Esophagus muscularis mucosa (tissue), 4 donors: ENCODE measurements around the gene KRT78. TPM values are rescaled to one million over a fixed set of nuclear protein-coding genes. Genes with fewer than 3 reads are reported as not detected.

Source experiments
- DNase-seq: peaks from one replicate; pipeline ENCODE4 v3.0.0-alpha.2; 2017; ENCODE audit errors: extremely low spot score
- H3K27ac ChIP-seq, 4 donors: fragments of 200-600 bp; sonication (generic); replicated peaks in 1 of 4; 1 replicate in 3 of 4; 2 replicates in 1 of 4; pipeline ENCODE4 v1.5.1; 2016 to 2019; ENCODE audit warnings: mild to moderate bottlenecking in 1 of 4
- H3K27me3 ChIP-seq, 4 donors: fragments of 200-600 bp; sonication (generic); one replicate each; pipeline versions ENCODE4 v1.5.1 to v1.6.0; 2016 to 2019
- H3K36me3 ChIP-seq, 4 donors: fragments of 200-600 bp; sonication (generic); one replicate each; pipeline ENCODE4 v1.5.1; 2016 to 2019
- H3K4me1 ChIP-seq, 4 donors: fragments of 200-600 bp; sonication (generic); one replicate each; pipeline ENCODE4 v1.5.1; 2016 to 2019
- H3K4me3 ChIP-seq, 4 donors: fragments of 200-600 bp; sonication (generic); 1 replicate in 2 of 4; 2 replicates in 2 of 4; pipeline ENCODE4 v1.5.1; 2016 to 2019; ENCODE audit warnings: mild to moderate bottlenecking in 4 of 4, moderate library complexity in 1 of 4
- H3K9me3 ChIP-seq, 4 donors: fragments of 200-600 bp; sonication (generic); 1 replicate in 3 of 4; 2 replicates in 1 of 4; pipeline ENCODE4 v1.5.1; 2016 to 2019
- CTCF ChIP-seq, 3 experiments: fragments of 200-600 bp in 2 of 3; fragments of 450-650 bp in 1 of 3; sonication (generic) in 2 of 3; IDR thresholded peaks; one replicate each; pipeline ENCODE4 v1.5.1; 2017 to 2019; ENCODE audit warnings: antibody characterized with exemption in 3 of 3, mild to moderate bottlenecking in 2 of 3, moderate library complexity in 1 of 3
- EP300 ChIP-seq: sonication (generic); formaldehyde crosslinking; IDR thresholded peaks from one replicate; pipeline ENCODE4 v1.6.1; 2017; ENCODE audit warnings: antibody characterized with exemption
- POLR2A ChIP-seq: fragments of 450-650 bp; IDR thresholded peaks from one replicate; pipeline ENCODE4 v1.6.1; 2017; ENCODE audit warnings: antibody characterized with exemption, moderate library complexity, mild to moderate bottlenecking, low read depth
- POLR2AphosphoS5 ChIP-seq, 2 donors: sonication (generic); formaldehyde crosslinking; IDR thresholded peaks; one replicate each; pipeline ENCODE4 v1.6.1; 2017; ENCODE audit warnings: antibody characterized with exemption in 2 of 2
- WGBS: methylation state at CpG from one replicate; pipeline ENCODE4 v1.1.5; 2018; 5-methylcytosine and 5-hydroxymethylcytosine counted together
- intact Hi-C: fragments of 100-400 bp; cut with DNase I; formaldehyde crosslinking; loops from one replicate; pipeline ENCODE4 v1.15.1; 2023
- total RNA-seq, 4 donors: library from RNA; depleted of rRNA; stranded (reverse); fragments of >200 nt; gene quantifications; one replicate each; pipeline versions ENCODE4 v1.1.0 to v1.2.1, GENCODE V29; 2016

Gene KRT78
- total RNA-seq, 4 donors from 2014 or later, result 0.33 to 2.1 (median 0.75) TPM; not detected in 1

GRCh38 chr12:52811191-52812072, 37.4 kb downstream of the KRT78 start:
- no peak for TF ChIP-seq POLR2A
- TF ChIP-seq POLR2AphosphoS5 (IDR thresholded peaks at IDR 0.05), result no peak
- no peak for TF ChIP-seq CTCF (IDR thresholded peaks at IDR 0.05)
- TF ChIP-seq EP300, result no peak
- no peak overlapping the region for H3K4me3 ChIP-seq
- peaks cover 0 to 13% (median 0%) of the 10 kb centered on the region in 4 donors for H3K27me3 ChIP-seq
- H3K27ac ChIP-seq, result no peak overlapping the region
- intact Hi-C loops, result no loop called here
- 93% methylated on average over 8 of the region's 9 CpGs for WGBS
- peaks cover 0 to 14% (median 7%) of the 10 kb centered on the region in 4 donors for H3K4me1 ChIP-seq
- no peaks in the 10 kb centered on the region for H3K36me3 ChIP-seq
- DNase-seq, result no peak
- H3K9me3 ChIP-seq, result no peaks in the 10 kb centered on the region

- Histone ChIP-seq H3K9me3 (no peaks in the 10 kb centered on the region), H3K27ac (no peak overlapping the region), H3K36me3 (no peaks in the 10 kb centered on the region), H3K4me3 (no peak overlapping the region), H3K27me3 (peaks cover 0 to 13% (median 0%) of the 10 kb centered on the region in 4 donors), H3K4me1 (peaks cover 0 to 14% (median 7%) of the 10 kb centered on the region in 4 donors)
- intact Hi-C loops, result no loop called here
- WGBS, result 81% methylated on average over 5 of the region's 5 CpGs
- TF ChIP-seq POLR2A (no peak), CTCF (IDR thresholded peaks at IDR 0.05) (no peak), POLR2AphosphoS5 (IDR thresholded peaks at IDR 0.05) (no peak), EP300 (no peak)
- no peak for DNase-seq
Observed at GRCh38 chr12:52810554-52810953, 38.2 kb downstream of the KRT78 start.

GRCh38 chr12:52809166-52809565, 39.6 kb downstream of the KRT78 start:
- TF ChIP-seq CTCF (IDR thresholded peaks at IDR 0.05), result no peak
- TF ChIP-seq POLR2A, result no peak
- no peak for TF ChIP-seq EP300
- no peak for TF ChIP-seq POLR2AphosphoS5 (IDR thresholded peaks at IDR 0.05)
- no peak for DNase-seq
- H3K4me1 ChIP-seq, result peaks cover 0 to 5% (median 2%) of the 10 kb centered on the region in 4 donors
- no peak overlapping the region for H3K27ac ChIP-seq
- intact Hi-C loops, result no loop called here
- no peak overlapping the region for H3K4me3 ChIP-seq
- 74% methylated on average over 7 of the region's 7 CpGs for WGBS
- H3K36me3 ChIP-seq, result no peaks in the 10 kb centered on the region
- H3K9me3 ChIP-seq, result no peaks in the 10 kb centered on the region
- peaks cover 0 to 13% (median 0%) of the 10 kb centered on the region in 4 donors for H3K27me3 ChIP-seq

GRCh38 chr12:52808573-52809160, 40.1 kb downstream of the KRT78 start:
- intact Hi-C loops, result no loop called here
- Histone ChIP-seq H3K36me3 (no peaks in the 10 kb centered on the region), H3K27me3 (peaks cover 0 to 13% (median 0%) of the 10 kb centered on the region in 4 donors), H3K4me3 (no peak overlapping the region), H3K9me3 (no peaks in the 10 kb centered on the region), H3K4me1 (peaks cover 0 to 4% (median 0%) of the 10 kb centered on the region in 4 donors), H3K27ac (no peak overlapping the region)
- no peak for DNase-seq
- no peak for TF ChIP-seq EP300
- no peak for TF ChIP-seq POLR2A
- TF ChIP-seq CTCF (IDR thresholded peaks at IDR 0.05), result no peak
- TF ChIP-seq POLR2AphosphoS5 (IDR thresholded peaks at IDR 0.05), result no peak
- WGBS, result 94% methylated on average over 8 of the region's 8 CpGs
